ENCODE results near the gene EML5.

EML5 gene

DNA sequence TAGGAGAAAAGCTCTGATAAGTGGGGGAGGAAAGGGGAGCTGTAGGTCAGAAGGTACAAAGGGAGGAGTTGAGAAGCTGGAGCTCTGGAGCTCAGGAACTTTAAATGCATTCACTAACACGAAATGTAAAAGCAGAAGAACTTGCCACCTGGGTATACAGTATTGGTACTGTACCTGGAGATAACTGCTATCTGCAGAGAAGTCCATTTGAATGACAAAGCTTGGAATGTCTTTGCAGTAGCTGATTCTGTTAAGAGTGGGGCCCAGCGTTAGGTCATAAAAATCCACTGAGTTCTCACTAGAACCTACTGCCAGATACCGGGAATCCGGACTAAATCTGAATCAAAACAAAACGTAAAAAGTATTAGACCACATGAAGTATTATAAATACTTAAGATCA, 174.3 kb downstream of the EML5 start:
- DNase-seq (ENCODE audit: low spot score) (no peak), FAIRE-seq (no peak)

DNA sequence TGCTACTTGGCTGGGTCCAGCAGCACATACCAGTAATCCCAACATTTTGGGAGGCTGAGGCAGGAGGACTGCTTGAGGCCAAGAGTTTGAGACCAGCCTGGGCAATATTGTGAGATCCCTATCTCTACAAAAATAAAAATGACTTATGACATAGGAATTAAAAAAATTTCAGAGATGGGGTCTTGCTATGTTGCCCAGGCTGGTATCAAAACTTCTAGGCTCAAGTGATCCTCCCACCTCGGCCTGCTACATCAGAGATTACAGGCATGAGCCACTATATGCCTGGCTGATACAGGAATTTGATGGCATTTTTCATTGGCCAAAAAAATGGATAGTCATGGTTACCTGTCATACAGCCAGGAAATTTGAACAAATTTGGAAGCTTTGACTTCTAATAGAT, 175.3 kb downstream of the EML5 start:
- FAIRE-seq = no peak
- DNase-seq (ENCODE audit: low spot score) = no peak

DNA sequence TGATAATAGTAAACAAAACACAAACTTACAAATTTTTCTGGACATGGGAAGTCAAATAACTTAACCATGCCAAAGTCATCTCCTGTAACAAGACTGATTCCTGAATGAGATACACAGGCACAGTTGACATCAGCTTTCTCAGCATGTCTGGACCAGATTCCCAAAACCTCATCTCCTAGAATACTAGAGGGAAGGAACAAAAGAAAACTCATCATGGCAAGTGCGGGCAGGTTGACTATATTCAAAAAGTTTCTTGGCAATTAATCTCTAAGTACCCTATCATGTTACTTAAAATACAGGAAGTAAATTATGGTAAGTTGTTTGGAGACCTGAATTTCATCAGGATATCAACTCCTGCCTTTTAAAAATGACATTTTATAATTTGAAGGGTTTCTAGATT, 176.1 kb downstream of the EML5 start:
- no peak for DNase-seq (ENCODE audit: low spot score)
- FAIRE-seq = no peak

GRCh38 chr14:88614218-88614907, 178.4 kb downstream of the EML5 start:
- peak; percentile 17 for DNase-seq (ENCODE audit: low spot score)
- FAIRE-seq = no peak

GRCh38 chr14:88613552-88614010, 179.2 kb downstream of the EML5 start:
- DNase-seq (ENCODE audit: low spot score) (peak; percentile 14), FAIRE-seq (no peak)

DNA sequence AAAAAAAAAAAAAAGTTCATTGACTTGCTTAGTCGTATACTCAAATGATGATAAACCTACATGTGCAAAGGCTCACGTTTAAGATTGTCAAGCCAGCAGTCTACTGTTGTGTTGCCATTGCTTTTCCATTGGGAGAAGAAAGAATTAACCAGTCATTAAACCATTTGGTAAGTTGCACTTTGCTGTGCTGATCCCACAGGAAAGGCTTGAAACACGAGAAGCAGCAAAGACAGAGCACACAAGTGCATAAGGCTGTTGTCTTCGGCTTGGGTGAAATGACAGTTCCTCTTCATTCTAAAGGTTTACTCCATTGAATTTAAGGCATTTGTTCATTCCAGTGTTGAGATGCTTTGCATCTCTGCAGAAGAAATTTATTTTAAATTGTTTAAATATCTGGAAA, 179.8 kb downstream of the EML5 start:
- DNase-seq (ENCODE audit: low spot score) (no peak), FAIRE-seq (no peak)

- DNase-seq (ENCODE audit: low spot score) (no peak), FAIRE-seq (no peak)
Observed at GRCh38 chr14:88611878-88612277, 180.9 kb downstream of the EML5 start.

DNA sequence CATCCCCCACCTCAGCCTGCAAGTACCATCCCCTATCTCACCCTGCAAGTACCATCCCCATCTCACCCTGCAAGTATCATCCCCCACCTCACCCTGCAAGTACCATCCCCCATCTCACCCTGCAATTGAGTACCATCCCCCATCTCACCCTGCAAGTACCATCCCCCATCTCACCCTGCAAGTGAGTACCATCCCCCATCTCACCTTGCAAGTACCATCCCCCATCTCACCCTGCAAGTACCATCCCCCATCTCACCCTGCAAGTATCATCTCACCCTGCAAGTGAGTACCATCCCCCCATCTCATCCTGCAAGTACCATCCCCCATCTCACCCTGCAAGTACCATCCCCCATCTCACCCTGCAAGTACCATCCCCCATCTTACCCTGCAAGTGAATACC, 184.9 kb downstream of the EML5 start:
- no peak for DNase-seq (ENCODE audit: low spot score)

GRCh38 chr14:88605594-88605993, 187.2 kb downstream of the EML5 start:
- DNase-seq (ENCODE audit: low spot score) (no peak), FAIRE-seq (no peak)

More for the DNA sequence above, 184.9 kb downstream of the EML5 start:
- FAIRE-seq = peak; percentile 78

GRCh38 chr14:88604212-88604611, 188.5 kb downstream of the EML5 start:
- no peak for FAIRE-seq
- no peak for DNase-seq (ENCODE audit: low spot score)

- FAIRE-seq = no peak
- no peak for DNase-seq (ENCODE audit: low spot score)
Observed at GRCh38 chr14:88599761-88600439, 192.9 kb downstream of the EML5 start.

DNA sequence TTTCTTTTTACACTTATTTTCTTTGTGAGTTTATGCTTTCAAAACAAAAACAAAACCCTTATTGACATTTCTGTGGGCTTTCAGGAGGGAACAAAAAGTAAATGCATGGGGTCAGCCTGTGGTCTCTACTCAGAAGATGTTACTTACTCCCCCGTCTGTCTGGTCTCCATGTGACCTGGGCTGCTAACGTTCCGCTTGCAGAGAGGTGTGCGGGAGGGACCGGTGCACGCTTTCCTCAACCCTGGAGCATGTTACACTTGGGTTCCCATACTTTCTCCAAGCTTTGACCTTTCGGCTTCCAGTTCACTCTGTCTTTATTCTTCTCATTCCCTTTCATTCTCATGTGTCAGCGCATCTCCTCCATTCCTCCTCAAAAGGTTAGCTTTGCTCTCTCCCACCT, 193.4 kb downstream of the EML5 start:
- DNase-seq (ENCODE audit: low spot score) (no peak), FAIRE-seq (no peak)

DNA sequence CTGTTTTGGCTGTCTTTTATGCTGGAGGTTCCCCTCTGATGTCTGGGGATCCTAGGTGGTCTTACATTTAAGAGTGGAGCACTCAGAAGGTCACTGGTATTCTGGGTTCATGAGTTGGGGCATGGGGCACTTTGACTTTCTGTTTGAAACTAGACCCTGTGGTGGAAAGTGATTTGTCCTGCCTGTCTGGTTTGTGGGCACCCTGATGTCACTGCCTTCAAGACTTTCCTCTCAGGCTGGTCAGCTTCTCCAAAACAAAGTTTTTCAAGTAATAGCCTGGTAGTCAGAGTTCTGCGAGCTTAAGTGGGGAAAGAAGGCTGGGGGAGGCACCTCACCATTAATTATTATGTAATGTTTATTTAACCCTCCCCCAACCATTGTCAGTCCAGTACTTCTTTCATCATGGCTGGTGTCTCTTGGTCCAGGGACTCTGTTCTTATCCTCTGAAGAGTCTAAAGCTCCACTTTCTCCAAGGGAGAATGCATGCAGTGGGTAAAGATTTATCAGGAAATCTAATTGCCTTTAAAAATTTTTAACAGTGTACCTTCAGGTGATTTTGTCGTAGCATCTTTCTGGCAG, 194.6 kb downstream of the EML5 start:
- no peak for FAIRE-seq

GRCh38 chr14:88597601-88598000, 195.2 kb downstream of the EML5 start:
- FAIRE-seq (no peak), DNase-seq (ENCODE audit: low spot score) (no peak)

More for the DNA sequence above, 194.6 kb downstream of the EML5 start:
- DNase-seq (ENCODE audit: low spot score) = no peak

- FAIRE-seq (no peak), DNase-seq (ENCODE audit: low spot score) (no peak)
Observed at GRCh38 chr14:88597038-88597437, 195.7 kb downstream of the EML5 start.

DNA sequence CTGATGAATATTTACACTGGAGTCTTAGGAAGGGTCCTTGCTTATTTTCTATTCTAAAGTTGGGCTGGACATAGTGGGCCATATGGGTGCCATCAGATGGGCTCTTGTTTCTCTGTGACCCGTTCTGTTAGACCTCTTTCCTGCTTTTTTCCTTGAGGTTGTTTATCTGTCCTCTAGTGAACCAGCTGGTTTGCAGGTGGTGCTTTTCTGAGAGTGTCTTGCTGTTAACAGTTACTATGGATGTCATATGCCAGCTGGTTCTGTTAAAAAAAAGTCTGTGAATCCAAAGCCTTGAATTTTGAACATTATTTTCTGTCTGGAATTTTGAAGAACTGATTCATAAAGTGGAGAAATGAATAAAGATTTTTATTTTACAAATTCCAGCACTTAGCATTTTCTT, 200.7 kb downstream of the EML5 start:
- DNase-seq (ENCODE audit: low spot score) (no peak), FAIRE-seq (no peak)

GRCh38 chr14:88590173-88590572, 202.6 kb downstream of the EML5 start:
- FAIRE-seq (peak; percentile 37), DNase-seq (ENCODE audit: low spot score) (no peak)

DNA sequence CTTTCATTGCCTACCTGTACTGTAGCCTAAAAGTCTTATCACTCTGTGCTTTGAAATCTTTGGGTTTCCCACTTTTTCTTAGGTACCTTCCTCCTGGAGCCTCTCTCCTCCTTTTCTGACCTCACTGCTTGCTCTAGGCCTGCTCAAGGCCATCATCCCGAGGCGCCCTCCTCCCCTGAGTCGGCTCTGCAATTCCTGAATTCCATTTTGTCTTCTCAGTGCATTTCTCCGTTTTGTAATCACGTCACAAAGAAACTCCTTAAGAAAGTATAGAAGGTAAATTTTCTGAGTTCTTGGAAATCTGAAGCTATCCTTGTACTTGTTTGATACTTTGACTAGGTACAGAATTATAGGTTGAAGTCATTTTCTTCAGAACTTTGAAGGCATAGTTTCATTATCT, 204.7 kb downstream of the EML5 start:
- DNase-seq (ENCODE audit: low spot score) (no peak), FAIRE-seq (no peak)

- FAIRE-seq = no peak
- no peak for DNase-seq (ENCODE audit: low spot score)
Observed at GRCh38 chr14:88584451-88584850, 208.3 kb downstream of the EML5 start.

GRCh38 chr14:88576222-88576621, 216.5 kb downstream of the EML5 start:
- FAIRE-seq (no peak), DNase-seq (ENCODE audit: low spot score) (no peak)

DNA sequence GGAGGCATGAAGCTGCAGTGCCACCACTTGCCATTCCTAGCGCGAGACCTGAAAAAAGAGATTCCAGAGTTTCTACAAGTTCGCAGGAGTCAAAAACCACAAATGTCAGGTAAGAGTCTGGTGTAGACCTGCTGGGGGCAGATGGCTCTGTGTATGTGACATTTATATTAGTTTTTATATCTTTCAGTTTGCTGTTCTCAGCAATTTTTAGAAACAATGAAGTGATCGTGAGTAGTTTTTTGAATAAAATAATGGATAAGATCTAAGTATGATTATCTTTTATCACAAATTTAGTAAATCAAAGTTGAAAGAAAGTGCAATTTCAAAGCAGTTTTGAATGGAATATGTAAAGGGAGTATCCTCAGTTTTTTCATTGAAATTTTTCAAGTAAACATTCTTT, 220.6 kb downstream of the EML5 start:
- FAIRE-seq = no peak
- DNase-seq (ENCODE audit: low spot score) = no peak

DNA sequence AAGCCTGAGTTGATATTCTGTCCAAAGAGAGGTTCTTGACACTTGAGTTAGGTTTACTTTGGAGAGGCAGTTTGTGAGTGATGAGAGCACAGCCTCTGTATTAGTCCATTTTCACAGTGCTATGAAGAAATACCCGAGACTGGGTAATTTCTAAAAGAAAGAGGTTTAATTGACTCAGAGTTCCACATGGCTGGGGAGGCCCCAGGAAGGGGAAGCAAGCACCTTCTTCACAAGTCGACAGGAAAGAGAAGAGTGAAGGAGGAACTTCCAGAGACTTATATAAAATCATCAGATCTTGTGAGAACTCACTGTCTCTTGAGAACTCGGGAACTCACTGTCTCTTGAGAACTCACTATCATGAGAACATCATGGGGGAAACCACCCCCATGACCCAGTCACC, 224.6 kb downstream of the EML5 start:
- DNase-seq (ENCODE audit: low spot score) = no peak
- no peak for FAIRE-seq

- FAIRE-seq (no peak), DNase-seq (ENCODE audit: low spot score) (no peak)
Observed at GRCh38 chr14:88565427-88565826, 227.3 kb downstream of the EML5 start.
